IMR-90 (cell line): ENCODE results near the gene ACAD10. TPM values are rescaled to one million over a fixed set of nuclear protein-coding genes. Genes with fewer than 3 reads are reported as not detected.

Experiments
- ATAC-seq: fragments of 200-7000 bp; cut with Tn5 transposase; 2 replicates; pipeline ENCODE4 v1.9.1; 2020; ENCODE audit warnings: low read depth, mild to moderate bottlenecking, moderate library complexity
- BruUV-seq: library from RNA; stranded (reverse); fragments of 400-500 nt; replicated peaks from 2 replicates; lab custom pipeline; 2021; lab: Mats Ljungman, UMichigan
- CTCF ChIA-PET: fragments of 300-600 bp; formaldehyde crosslinking; extraction: SDS; loops from one replicate; lab custom pipeline; 2021; ENCODE audit warnings: antibody characterized with exemption; lab: Yijun Ruan, JAX
- POLR2A ChIA-PET: fragments of 300-600 bp; sonication (Branson Sonifier 250); formaldehyde crosslinking; loops from one replicate; lab custom pipeline; 2022; ENCODE audit warnings: antibody characterized with exemption; ENCODE audit not compliant: unreplicated experiment; lab: Charles Lee
- DNase-seq: peaks from one replicate; pipeline ENCODE4 v3.0.0; 2013
- H2AFZ ChIP-seq: replicated peaks from 2 replicates; pipeline ENCODE3; 2013; ENCODE audit warnings: low read length, mild to moderate bottlenecking; ENCODE audit not compliant: poor library complexity
- H2AK5ac ChIP-seq: 2 replicates; pipeline ENCODE4 v1.6.1; 2013; ENCODE audit warnings: low read depth, low read length, inconsistent platforms
- H2AK9ac ChIP-seq: replicated peaks from 2 replicates; pipeline ENCODE3; 2013; ENCODE audit warnings: mild to moderate bottlenecking, low read depth, low read length, moderate library complexity; ENCODE audit not compliant: poor library complexity
- H2BK120ac ChIP-seq: 2 replicates; pipeline ENCODE4 v1.6.1; 2013; ENCODE audit warnings: low read depth, low read length, inconsistent platforms
- H2BK15ac ChIP-seq: 3 replicates; pipeline ENCODE4 v1.6.1; 2013; ENCODE audit warnings: low read depth, low read length, inconsistent platforms
- H2BK20ac ChIP-seq: 2 replicates; pipeline ENCODE4 v1.6.1; 2013; ENCODE audit warnings: low read depth, mild to moderate bottlenecking, inconsistent platforms, low read length, moderate library complexity
- H2BK5ac ChIP-seq: 2 replicates; pipeline ENCODE4 v1.6.1; 2013; ENCODE audit warnings: mild to moderate bottlenecking, low read depth, low read length, inconsistent platforms; ENCODE audit not compliant: poor library complexity, severe bottlenecking
- H3K14ac ChIP-seq: replicated peaks from 2 replicates; pipeline ENCODE4 v1.6.1; 2013; ENCODE audit warnings: low read depth, low read length, inconsistent platforms
- H3K18ac ChIP-seq: 2 replicates; pipeline ENCODE4 v1.6.1; 2013; ENCODE audit warnings: low read depth, low read length, control low read depth
- H3K23ac ChIP-seq: 2 replicates; pipeline ENCODE4 v1.6.1; 2013; ENCODE audit warnings: low read depth, low read length, inconsistent platforms
- H3K27ac ChIP-seq: 2 replicates; pipeline ENCODE4 v1.5.1; 2013; ENCODE audit warnings: mild to moderate bottlenecking, control low read depth, low read length; ENCODE audit not compliant: insufficient read depth
- H3K27me3 ChIP-seq: 2 replicates; pipeline ENCODE4 v1.6.1; 2013; ENCODE audit warnings: low read length; ENCODE audit not compliant: control insufficient read depth, insufficient read depth
- H3K36me3 ChIP-seq: 2 replicates; pipeline ENCODE4 v1.6.1; 2013; ENCODE audit warnings: low read length, mixed read lengths; ENCODE audit not compliant: control insufficient read depth, insufficient read depth
- H3K4ac ChIP-seq: 2 replicates; pipeline ENCODE4 v1.6.1; 2013; ENCODE audit warnings: low read depth, low read length, inconsistent platforms
- H3K4me1 ChIP-seq: 2 replicates; pipeline ENCODE4 v1.6.1; 2013; ENCODE audit warnings: low read length, mixed read lengths; ENCODE audit not compliant: control insufficient read depth, insufficient read depth
- H3K4me2 ChIP-seq: 2 replicates; pipeline ENCODE4 v1.6.1; 2013; ENCODE audit warnings: low read depth, mild to moderate bottlenecking, control low read depth, low read length, moderate library complexity
- H3K4me3 ChIP-seq: 2 replicates; pipeline ENCODE4 v1.5.1; 2013; ENCODE audit warnings: low read depth, mild to moderate bottlenecking, control low read depth, low read length, moderate library complexity; ENCODE audit not compliant: insufficient read depth
- H3K56ac ChIP-seq: 2 replicates; pipeline ENCODE4 v1.6.1; 2013; ENCODE audit warnings: low read length, inconsistent platforms; ENCODE audit not compliant: insufficient read depth; ENCODE audit errors: extremely low read depth
- H3K79me1 ChIP-seq, 2 experiments: 2 replicates each; pipeline ENCODE4 v1.6.1; 2013; ENCODE audit warnings: low read length in 2 of 2, inconsistent platforms in 1 of 2, low read depth in 1 of 2
- H3K9ac ChIP-seq: 2 replicates; pipeline ENCODE4 v1.6.1; 2013; ENCODE audit warnings: low read depth, low read length, control low read depth
- H3K9me1 ChIP-seq: 2 replicates; pipeline ENCODE4 v1.6.1; 2013; ENCODE audit warnings: low read length, inconsistent platforms; ENCODE audit not compliant: insufficient read depth
- H3K9me3 ChIP-seq: 2 replicates; pipeline ENCODE4 v1.6.1; 2013; ENCODE audit warnings: low read length; ENCODE audit not compliant: control insufficient read depth, insufficient read depth
- H4K20me1 ChIP-seq: 2 replicates; pipeline ENCODE4 v1.6.1; 2013; ENCODE audit warnings: low read length, inconsistent platforms; ENCODE audit not compliant: insufficient read depth
- H4K5ac ChIP-seq: 2 replicates; pipeline ENCODE4 v1.6.1; 2013; ENCODE audit warnings: mild to moderate bottlenecking, low read depth, low read length, control low read depth
- H4K8ac ChIP-seq, 2 experiments: 2 replicates each; pipeline ENCODE4 v1.6.1; 2013; ENCODE audit warnings: low read depth in 2 of 2, low read length in 2 of 2, control low read depth in 1 of 2, inconsistent platforms in 1 of 2
- H4K91ac ChIP-seq: 2 replicates; pipeline ENCODE4 v1.6.1; 2013; ENCODE audit warnings: low read depth, low read length, inconsistent platforms; ENCODE audit not compliant: insufficient read depth
- BHLHE40 ChIP-seq: fragments of 150-350 bp; IDR thresholded peaks from 2 replicates; pipeline ENCODE4 v1.6.1; 2016; ENCODE audit warnings: mild to moderate bottlenecking, low read depth, low read length
- CEBPB ChIP-seq: IDR thresholded peaks from 2 replicates; pipeline ENCODE4 v1.6.1; 2012; ENCODE audit warnings: low read depth, low read length, improper control_type of control experiment
- CHD1 ChIP-seq: IDR thresholded peaks from 2 replicates; pipeline ENCODE4 v1.6.1; 2012; ENCODE audit warnings: low read depth, low read length, improper control_type of control experiment
- FOS ChIP-seq: fragments of 150-350 bp; IDR thresholded peaks from 2 replicates; pipeline ENCODE4 v1.6.1; 2016; ENCODE audit warnings: low read depth, low read length
- MAFK ChIP-seq: IDR thresholded peaks from 2 replicates; pipeline ENCODE4 v1.6.1; 2012; ENCODE audit warnings: low read depth, low read length, improper control_type of control experiment
- MAZ ChIP-seq: IDR thresholded peaks from 2 replicates; pipeline ENCODE4 v1.6.1; 2012; ENCODE audit warnings: low read depth, mild to moderate bottlenecking, low read length, improper control_type of control experiment, moderate library complexity, borderline replicate concordance
- MXI1 ChIP-seq: IDR thresholded peaks from 2 replicates; pipeline ENCODE4 v1.6.1; 2012; ENCODE audit warnings: low read depth, mild to moderate bottlenecking, low read length, moderate library complexity, borderline replicate concordance
- NFE2L2 ChIP-seq: fragments of 150-350 bp; IDR thresholded peaks from 2 replicates; pipeline ENCODE4 v1.6.1; 2016; ENCODE audit warnings: low read depth, mild to moderate bottlenecking, low read length
- POLR2A ChIP-seq: IDR thresholded peaks from 2 replicates; pipeline ENCODE4 v1.6.1; 2012; ENCODE audit warnings: mild to moderate bottlenecking, low read depth, low read length
- RAD21 ChIP-seq: IDR thresholded peaks from 2 replicates; pipeline ENCODE4 v1.6.1; 2012; ENCODE audit warnings: low read length, improper control_type of control experiment
- SMC3 ChIP-seq: fragments of 150-350 bp; IDR thresholded peaks from 2 replicates; pipeline ENCODE4 v1.6.1; 2016; ENCODE audit warnings: low read depth, mild to moderate bottlenecking, antibody characterized with exemption, low read length, moderate library complexity
- WGBS, 2 experiments: methylation state at CpG; one replicate each; pipeline versions ENCODE4 v1.1.5 to v1.1.7; 2013; ENCODE audit warnings: missing lambda C conversion rate in 2 of 2; ENCODE audit not compliant: insufficient read length in 1 of 2; ENCODE audit errors: extremely low coverage in 2 of 2; 5-methylcytosine and 5-hydroxymethylcytosine counted together
- dilution Hi-C: fragments of 300-500 bp; cut with HindIII; formaldehyde crosslinking; loops from one replicate; pipeline ENCODE4 v1.14.3; 2018; ENCODE audit warnings: low sequenced_read_pairs; ENCODE audit not compliant: unreplicated experiment
- in situ Hi-C: fragments of 300-500 bp; cut with MboI; formaldehyde crosslinking; loops from 3 replicates; pipeline ENCODE4 v1.14.3; 2019; ENCODE audit warnings: low sequenced_read_pairs, inconsistent platforms, mixed read lengths
- intact Hi-C: fragments of 100-400 bp; cut with micrococcal nuclease; formaldehyde crosslinking; loops from 2 replicates; pipeline ENCODE4 v1.10.0; 2022
- polyA plus RNA-seq, 3 experiments: library from polyadenylated mRNA; depleted of rRNA; stranded (reverse); fragments of >200 nt; gene quantifications; 2 replicates each; pipeline ENCODE4 v1.2.3, GENCODE V29; 2012; ENCODE audit warnings: low replicate concordance in 1 of 3
- total RNA-seq: library from RNA; depleted of rRNA; stranded (reverse); fragments of >200 nt; gene quantifications from 2 replicates; pipeline ENCODE4 v1.2.3, GENCODE V29; 2012
- TF ChIP-seq, protein P1 (sequence below): conservative IDR thresholded peaks from 2 replicates; pipeline ENCODE4 v1.5.1; 2012; ENCODE audit warnings: mild to moderate bottlenecking, low read depth, low read length, improper control_type of control experiment
- TF ChIP-seq, protein P2 (sequence below): fragments of 150-350 bp; IDR thresholded peaks from 2 replicates; pipeline ENCODE4 v1.6.1; 2016; ENCODE audit warnings: low read depth, mild to moderate bottlenecking, low read length, moderate library complexity, borderline replicate concordance
- TF ChIP-seq, protein P3 (sequence below): fragments of 150-350 bp; IDR thresholded peaks from 2 replicates; pipeline ENCODE4 v1.6.1; 2017; ENCODE audit warnings: mild to moderate bottlenecking, antibody characterized with exemption, low read length, low read depth

Gene ACAD10
- total and polyA plus RNA-seq, 2 of the 4 experiments (the other 2 are of a cell fraction), result 12.4 to 21.0 TPM

DNA sequence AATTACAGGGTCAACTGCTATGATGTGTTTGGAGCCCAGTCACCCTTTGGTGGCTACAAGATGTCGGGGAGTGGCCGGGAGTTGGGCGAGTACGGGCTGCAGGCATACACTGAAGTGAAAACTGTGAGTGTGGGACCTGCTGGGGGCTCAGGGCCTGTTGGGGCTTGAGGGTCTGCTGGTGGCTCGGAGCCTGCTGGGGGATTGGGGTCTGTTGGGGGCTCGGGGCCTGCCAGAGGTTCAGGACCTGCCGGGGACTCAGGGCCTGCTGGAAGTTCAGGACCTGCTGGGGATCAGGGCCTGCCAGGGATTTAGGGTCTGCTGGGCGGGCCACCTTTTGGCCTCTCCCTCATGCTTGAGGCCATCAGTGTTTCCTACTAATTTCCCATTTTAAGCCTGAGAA is 118.0 kb downstream of the ACAD10 start:
- H3K27me3 ChIP-seq, result no peaks in the 10 kb centered on the region
- no peak overlapping the region for H2BK120ac ChIP-seq
- 100% methylated on average over 1 of the region's 8 CpGs; no CpG with 5 or more reads in 1 of the 2 experiments for WGBS, 2 experiments

More for the DNA sequence above, 118.0 kb downstream of the ACAD10 start:
- POLR2A ChIA-PET, result no interaction called here
- ATAC-seq (no peak), DNase-seq (no peak)
- H3K14ac ChIP-seq, result no peak overlapping the region
- no peak overlapping the region for H4K91ac ChIP-seq
- dilution Hi-C loops (no loop called here), intact Hi-C loops (no loop called here), in situ Hi-C loops (no loop called here)
- no peak overlapping the region for H2BK5ac ChIP-seq
- no peak overlapping the region for H2AK5ac ChIP-seq
- H3K9me1 ChIP-seq, result no peaks in the 10 kb centered on the region; the same call in 1 of the 2 replicates
- no peak overlapping the region for H3K23ac ChIP-seq
- H3K27ac ChIP-seq, result no peak overlapping the region
- H3K9me3 ChIP-seq, result no peaks in the 10 kb centered on the region
- H3K18ac ChIP-seq, result no peak overlapping the region
- H4K20me1 ChIP-seq, result no peaks in the 10 kb centered on the region
- H3K79me1 ChIP-seq, result no peaks in the 10 kb centered on the region
- TF ChIP-seq MAFK, result no peak
- TF ChIP-seq, protein P1, sequence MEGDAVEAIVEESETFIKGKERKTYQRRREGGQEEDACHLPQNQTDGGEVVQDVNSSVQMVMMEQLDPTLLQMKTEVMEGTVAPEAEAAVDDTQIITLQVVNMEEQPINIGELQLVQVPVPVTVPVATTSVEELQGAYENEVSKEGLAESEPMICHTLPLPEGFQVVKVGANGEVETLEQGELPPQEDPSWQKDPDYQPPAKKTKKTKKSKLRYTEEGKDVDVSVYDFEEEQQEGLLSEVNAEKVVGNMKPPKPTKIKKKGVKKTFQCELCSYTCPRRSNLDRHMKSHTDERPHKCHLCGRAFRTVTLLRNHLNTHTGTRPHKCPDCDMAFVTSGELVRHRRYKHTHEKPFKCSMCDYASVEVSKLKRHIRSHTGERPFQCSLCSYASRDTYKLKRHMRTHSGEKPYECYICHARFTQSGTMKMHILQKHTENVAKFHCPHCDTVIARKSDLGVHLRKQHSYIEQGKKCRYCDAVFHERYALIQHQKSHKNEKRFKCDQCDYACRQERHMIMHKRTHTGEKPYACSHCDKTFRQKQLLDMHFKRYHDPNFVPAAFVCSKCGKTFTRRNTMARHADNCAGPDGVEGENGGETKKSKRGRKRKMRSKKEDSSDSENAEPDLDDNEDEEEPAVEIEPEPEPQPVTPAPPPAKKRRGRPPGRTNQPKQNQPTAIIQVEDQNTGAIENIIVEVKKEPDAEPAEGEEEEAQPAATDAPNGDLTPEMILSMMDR, result no peak
- TF ChIP-seq CHD1, result no peak
- no peak for TF ChIP-seq POLR2A
- no peak for TF ChIP-seq SMC3
- no peak for TF ChIP-seq MAZ
- no peak for TF ChIP-seq NFE2L2
- TF ChIP-seq CEBPB, result no peak
- TF ChIP-seq, protein P2, sequence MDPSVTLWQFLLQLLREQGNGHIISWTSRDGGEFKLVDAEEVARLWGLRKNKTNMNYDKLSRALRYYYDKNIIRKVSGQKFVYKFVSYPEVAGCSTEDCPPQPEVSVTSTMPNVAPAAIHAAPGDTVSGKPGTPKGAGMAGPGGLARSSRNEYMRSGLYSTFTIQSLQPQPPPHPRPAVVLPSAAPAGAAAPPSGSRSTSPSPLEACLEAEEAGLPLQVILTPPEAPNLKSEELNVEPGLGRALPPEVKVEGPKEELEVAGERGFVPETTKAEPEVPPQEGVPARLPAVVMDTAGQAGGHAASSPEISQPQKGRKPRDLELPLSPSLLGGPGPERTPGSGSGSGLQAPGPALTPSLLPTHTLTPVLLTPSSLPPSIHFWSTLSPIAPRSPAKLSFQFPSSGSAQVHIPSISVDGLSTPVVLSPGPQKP, result no peak
- TF ChIP-seq, protein P3, sequence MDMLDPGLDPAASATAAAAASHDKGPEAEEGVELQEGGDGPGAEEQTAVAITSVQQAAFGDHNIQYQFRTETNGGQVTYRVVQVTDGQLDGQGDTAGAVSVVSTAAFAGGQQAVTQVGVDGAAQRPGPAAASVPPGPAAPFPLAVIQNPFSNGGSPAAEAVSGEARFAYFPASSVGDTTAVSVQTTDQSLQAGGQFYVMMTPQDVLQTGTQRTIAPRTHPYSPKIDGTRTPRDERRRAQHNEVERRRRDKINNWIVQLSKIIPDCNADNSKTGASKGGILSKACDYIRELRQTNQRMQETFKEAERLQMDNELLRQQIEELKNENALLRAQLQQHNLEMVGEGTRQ, result no peak
- TF ChIP-seq BHLHE40, result no peak
- TF ChIP-seq RAD21, result no peak
- TF ChIP-seq FOS, result no peak
- TF ChIP-seq MXI1, result no peak
- no peak overlapping the region for H2BK20ac ChIP-seq
- no peak overlapping the region for H2BK15ac ChIP-seq
- no peak overlapping the region for H3K56ac ChIP-seq
- H3K4me1 ChIP-seq, result no peaks in the 10 kb centered on the region
- H4K8ac ChIP-seq, result no peak overlapping the region
- H2AFZ ChIP-seq, result no peak overlapping the region
- H2AK9ac ChIP-seq, result no peak overlapping the region
- H3K4me2 ChIP-seq, result no peak overlapping the region
- no peak overlapping the region for H3K9ac ChIP-seq
- CTCF ChIA-PET, result no interaction called here
- H3K4ac ChIP-seq, result no peak overlapping the region
- no peak overlapping the region for H4K5ac ChIP-seq
- BruUV-seq, result no TSS peak
- H3K4me3 ChIP-seq, result no peak overlapping the region
- H3K36me3 ChIP-seq, result peaks cover 47% of the 10 kb centered on the region
